ENCODE data around the gene KLHL33.

KLHL33 gene

DNA sequence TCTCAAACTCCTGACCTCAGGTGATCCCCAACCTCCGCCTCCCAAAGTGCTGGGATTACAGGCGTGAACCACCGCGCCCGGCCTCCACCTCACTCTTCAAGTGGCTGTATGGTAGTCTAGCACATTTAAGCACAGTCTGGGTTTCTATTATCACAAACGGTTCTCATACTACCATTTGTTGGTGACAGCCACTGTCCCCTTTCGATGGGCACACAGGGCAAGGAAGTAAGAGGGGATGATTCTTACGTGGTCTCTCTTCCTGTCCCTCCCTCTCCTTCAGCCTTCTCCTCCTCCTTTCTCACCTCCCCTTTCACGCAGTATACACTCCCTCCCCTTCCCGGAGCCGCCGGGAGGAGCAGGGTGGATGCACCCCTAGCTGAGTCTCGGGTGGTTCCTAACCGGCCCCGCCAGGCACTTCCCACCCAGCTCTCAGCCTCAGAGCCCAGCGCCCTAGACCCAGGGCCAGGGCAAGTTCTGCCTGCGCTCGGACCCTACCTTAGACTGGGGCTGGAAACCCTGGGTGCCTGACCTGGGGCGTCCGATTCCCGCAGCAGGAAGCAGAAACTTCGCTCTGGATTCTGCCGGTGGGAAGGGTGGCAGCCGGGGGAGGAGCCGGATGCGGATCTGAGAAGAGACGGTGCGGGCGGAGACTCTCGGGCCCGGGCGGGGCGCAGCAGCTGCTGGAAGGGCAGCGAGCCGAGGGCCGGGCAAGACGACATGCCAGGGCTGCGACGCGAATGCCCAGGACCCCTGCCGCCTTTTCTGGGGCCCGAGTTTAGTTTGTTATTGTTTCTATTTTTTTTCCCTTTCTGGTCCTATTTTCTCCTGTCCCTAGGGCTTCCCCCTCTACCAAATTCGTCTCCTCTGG is 22.9 kb downstream of the KLHL33 start, which contains the start of gene TEP1:
TEP1 (minus strand) TSS at position 626 of the 868 bp plus-strand sequence. CDS start 5,062 bp downstream, outside the sequence.
- peak; percentile 85 for DNase-seq (ENCODE audit: low spot score)

DNA sequence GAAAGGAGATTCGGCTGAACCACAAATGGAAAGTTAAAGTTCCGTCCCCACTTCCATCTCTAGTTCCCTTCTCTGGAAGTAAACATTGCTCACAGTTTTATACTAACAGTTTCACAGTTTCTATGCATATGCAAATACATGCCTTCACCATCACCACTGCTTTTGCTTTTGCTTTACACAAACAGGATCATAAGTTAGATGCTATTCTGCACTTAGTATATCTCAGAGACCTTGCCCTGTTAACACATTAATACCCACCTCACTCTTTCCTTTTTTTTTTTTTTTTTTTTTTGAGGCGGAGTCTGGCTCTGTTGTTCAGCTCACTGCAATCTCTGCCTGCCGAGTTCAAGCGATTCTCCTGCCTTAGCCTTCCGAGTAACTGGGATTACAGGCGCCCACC is 23.6 kb downstream of the KLHL33 start:
- peak; percentile 34 for DNase-seq (ENCODE audit: low spot score)

DNA sequence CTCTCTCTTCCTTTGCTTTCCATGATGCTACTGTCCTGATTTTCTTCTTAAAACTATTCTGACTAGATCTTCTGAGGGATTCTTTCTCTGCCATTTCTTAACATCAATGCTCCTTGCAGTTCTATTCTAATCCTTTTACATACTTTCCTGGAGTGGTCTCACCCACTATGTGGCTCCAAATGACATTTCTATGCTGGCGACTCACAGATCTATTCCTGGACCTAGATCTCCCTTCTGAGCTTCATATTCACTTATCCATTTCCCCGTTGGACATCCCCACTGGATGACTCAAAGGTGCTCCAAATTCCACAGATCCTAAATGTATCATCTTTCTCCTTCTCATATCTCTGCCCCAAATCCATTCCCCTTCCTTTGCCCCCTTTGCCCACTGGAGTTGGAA is 26.7 kb downstream of the KLHL33 start:
- peak; percentile 14 for DNase-seq (ENCODE audit: low spot score)

DNA sequence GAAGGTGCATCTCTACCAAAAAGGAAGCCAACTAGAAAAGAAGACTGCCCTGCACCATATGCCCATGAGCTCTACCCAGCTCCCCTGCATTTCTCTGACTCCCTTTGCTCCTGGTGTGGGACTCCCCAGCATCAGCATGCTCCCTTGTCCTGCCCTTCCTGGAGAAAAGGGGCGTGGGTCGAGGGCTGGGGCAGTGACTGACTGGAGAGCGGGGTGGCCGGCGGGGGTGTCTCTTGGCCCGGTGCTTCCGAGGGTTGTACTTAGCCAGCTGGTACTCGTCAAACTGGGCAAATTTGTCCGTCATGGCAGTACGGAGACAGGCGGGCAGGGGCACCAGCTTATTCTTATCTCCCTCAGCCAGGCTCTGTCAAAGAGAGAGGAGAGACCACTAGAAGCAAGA is 32.4 kb downstream of the KLHL33 start:
- no peak for DNase-seq (ENCODE audit: low spot score)

DNA sequence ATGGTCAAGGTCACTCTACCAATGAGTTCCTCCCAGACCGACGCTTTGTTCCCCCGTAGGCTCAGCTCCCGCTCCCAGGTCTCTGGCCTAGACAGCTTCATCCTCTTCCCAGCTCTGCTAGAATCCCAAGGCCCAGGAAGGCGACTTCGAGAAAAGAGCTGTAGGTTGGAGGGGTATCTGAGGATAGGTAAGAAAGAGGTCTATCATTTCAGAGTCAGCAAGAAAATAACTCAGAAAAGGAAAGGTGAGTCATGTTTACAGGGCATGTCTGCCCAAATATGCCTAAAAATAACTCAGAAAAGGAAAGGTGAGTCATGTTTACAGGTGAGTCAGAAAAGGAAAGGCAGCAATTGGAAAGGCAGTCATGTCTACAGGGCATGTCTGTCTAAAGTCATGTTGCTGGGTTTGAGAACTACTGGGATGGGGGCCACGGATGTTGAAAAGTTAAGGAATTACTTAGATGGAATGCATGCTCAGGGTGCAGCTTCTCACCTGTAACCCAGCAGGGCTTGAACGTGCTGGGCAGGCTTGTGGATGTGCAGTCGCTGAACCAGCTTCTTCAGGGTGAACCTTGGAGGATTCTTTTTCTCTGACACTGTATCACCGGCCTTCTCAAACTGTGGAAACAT is 34.9 kb downstream of the KLHL33 start:
- DNase-seq (ENCODE audit: low spot score): peak; percentile 88

DNA sequence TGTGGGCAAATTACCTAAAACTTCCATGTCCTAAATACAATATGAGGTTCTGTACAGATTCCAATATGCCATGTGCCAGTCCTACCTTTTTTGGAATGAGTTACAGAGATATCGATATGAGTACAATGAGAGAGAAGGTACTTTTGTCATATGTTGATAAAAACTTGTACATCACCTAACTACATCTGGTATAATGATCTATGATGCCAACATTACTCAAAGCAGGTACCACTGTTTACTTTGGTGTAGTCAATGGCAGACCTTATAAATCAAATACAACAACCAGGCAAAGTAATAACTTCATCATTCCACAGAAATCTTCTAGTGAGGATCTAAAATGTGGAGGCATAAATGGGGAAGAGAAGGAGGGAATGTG is 35.4 kb downstream of the KLHL33 start:
- no peak for DNase-seq (ENCODE audit: low spot score)

DNA sequence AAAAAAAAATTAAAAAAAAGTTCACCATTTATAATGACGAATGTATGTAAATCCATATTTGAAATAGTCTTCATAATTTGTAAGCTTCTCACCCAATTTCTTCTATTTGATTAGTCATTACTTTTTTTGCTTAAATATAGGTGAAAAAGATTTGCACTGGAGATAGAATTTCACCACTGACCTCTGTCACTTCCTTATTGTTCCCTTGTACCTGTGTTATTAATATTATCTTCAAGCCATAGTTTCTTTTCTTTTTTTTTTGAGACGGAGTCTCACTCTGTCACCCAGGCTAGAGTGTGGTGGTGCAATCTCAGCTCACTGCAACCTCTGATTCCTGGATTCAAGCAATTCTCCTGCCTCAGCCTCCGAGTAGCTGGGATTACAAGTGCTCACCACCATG is 38.5 kb downstream of the KLHL33 start:
- no peak for DNase-seq (ENCODE audit: low spot score)

DNA sequence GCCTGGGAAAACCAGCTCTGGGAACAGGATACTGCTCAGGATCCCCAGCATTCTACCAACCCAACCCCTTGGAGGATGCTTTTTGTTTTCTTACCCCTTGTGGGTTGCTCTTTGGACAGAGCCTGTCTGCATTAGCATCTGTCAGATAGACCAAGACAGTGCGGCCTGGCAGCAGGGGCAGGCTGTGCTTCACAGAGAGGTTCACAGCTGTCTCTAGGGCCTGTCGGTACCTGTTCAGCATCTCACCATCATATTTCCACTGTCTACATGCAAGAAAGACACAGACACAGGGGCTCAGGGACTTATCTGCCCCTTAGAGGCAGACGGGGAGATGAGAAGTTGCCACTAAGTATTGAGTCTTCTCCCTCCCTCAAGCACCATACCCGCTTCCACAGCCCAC is 44.5 kb downstream of the KLHL33 start:
- DNase-seq (ENCODE audit: low spot score): no peak

DNA sequence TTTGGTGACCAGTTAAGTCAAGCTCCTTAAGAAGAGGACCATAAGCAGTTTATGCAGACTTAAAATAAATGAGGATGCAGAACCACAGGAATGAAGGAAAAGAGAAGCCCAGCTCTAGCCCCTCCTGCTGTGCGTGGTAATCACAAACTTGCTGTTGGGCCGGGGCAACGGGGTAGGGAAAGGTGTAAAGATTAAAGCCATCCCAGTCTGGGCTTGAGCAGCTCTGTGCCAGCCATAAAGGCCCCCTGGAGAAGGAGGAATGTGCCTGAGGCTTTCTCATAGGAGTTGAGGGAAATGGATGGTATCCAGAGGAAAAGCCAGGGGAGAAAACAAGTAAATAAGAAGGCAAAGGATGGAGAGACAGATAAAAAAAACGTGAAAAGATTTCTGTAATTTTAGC is 47.8 kb downstream of the KLHL33 start:
- no peak for DNase-seq (ENCODE audit: low spot score)

DNA sequence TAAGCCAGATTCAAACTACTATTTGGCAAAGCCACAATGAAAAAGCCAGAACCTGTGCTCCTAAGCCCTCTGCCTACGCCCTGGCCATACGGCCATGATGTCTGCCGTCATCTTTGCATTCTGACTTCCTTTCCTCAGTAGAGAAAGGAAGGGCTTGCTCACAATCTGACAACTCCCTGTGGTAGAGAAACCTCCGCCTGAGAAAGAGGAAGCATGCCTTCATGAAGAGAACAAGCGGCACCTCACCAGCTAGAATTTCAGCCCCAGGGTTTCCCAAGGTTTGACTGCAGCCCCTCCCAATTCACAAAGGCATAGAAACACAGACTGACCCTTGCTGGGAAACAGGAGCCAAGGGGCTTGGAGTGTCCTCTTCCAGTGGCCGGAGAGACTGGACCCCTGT is 48.4 kb downstream of the KLHL33 start:
- no peak for DNase-seq (ENCODE audit: low spot score)

DNA sequence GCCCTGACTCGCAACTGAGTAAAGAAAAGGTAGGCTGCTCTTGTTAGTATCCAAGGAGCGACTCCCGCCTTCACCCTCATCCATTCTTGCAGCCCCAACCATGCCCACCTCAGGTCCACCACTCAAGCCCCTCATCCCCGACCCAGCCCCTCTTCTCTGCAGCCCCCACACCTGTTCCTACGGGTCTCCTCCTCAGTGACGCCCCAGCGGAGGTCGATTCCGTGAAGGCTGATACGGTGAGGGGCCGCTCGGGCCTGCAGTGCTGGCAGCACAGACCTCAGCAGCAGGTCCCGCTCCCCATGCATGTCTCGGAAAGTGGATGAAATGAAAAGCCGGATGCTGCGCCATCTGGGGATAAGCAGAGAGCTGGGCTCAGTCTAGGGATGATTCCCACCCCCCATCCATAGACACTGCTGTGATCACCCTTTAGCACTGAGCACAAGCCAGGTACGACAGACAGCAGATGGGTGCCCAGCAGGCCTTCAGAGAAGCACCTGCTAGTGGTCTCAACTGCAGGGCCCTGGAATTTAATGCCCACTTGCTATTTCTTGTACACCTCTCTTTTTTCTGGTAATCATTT is 49.6 kb downstream of the KLHL33 start:
- no peak for DNase-seq (ENCODE audit: low spot score)

DNA sequence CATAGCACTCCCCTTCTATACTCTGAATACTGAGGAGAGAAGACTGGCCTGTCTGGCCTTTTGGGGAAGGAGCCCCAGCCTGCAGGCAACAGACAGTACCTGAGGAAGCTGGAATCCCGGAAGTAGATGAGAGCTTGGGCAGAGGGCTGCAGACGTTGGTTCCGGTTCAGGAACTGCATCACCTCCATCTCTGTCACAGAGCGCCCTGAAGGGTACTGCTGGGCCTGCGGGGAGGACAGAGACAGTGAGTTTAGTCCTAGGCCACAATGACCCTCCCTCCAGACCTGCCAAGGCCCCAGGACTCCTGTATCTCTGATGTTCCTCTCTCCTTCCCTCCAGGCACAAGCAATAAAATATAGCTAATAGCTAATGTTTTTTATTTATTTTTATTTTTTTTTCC is 51.1 kb downstream of the KLHL33 start:
- DNase-seq (ENCODE audit: low spot score): no peak

DNA sequence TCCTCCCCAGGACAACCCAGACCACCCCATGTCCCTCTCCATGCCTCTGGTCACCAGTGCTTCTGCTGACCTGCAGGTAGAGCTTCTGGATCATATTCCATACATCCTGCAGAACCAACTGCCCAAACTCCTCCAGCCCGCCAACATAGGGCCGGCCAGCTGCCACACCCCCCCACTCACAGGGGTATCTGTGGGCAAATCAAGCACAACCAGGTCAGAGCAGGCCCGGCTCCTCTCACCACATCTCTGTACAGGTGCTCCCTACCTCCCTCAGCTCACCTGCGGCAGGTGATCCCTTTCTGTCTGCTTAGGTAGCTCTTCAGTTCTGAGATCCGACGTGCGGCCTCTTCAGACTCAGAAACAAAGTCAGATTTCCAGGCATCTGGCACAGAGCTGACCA is 51.6 kb downstream of the KLHL33 start:
- no peak for DNase-seq (ENCODE audit: low spot score)

DNA sequence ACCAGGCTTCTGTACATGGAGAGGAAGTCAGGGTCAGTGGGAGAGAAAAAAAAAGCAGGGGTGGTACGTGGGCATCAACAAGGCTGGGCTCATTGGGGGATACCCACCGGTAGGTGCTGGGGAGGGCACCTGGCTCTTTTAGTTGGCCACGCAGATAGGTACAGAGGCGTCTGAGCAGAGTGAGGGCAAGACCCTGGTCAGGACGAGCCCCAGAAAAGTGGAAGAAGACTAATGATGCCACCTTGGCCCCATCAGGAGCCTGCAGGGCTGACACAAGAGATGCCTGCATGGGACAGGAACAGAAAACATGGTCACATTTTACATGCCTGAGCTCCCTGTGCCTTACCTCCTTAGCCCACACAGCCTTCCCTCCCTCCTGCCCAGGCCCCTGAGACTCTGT is 52.3 kb downstream of the KLHL33 start:
- DNase-seq (ENCODE audit: low spot score): no peak

DNA sequence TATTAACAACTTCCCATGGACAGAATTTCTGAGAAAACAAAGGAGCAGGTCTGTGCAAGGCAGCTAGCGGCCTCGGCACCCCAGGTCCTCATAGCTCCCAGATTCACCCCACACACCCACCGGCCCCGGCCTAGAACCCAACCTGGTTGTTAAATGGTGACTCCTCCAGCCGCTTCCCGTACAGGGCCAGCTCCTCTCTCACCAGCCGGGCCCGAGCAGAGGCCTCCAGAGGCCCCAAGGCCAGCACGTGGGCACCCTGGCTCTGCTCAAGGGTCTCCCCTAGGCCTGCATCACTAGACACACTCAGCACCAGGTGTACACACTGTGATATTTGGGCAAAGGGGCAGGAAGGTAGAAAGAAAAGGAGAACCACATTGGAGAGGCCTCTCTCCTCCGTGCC is 52.9 kb downstream of the KLHL33 start:
- DNase-seq (ENCODE audit: low spot score): no peak

DNA sequence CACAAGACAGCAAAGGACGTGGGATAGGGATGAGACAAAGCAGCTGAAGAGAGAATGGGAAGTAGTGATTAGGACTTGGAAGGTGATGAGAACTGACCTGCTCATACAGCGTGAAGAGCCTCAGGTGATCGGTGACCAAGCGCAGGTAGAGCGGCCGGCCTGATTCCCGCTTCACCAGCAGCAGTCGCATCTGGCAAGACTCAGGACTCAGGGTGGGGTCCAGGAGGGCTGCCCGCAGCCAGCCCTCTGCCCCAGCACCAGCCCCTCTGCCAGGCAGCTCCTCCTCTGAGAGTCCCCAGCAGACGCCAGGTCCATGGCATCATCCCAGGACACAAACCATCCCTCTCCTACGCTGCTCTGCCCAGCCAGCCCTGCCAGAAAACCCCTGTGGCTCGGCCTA is 53.4 kb downstream of the KLHL33 start:
- DNase-seq (ENCODE audit: low spot score): no peak

DNA sequence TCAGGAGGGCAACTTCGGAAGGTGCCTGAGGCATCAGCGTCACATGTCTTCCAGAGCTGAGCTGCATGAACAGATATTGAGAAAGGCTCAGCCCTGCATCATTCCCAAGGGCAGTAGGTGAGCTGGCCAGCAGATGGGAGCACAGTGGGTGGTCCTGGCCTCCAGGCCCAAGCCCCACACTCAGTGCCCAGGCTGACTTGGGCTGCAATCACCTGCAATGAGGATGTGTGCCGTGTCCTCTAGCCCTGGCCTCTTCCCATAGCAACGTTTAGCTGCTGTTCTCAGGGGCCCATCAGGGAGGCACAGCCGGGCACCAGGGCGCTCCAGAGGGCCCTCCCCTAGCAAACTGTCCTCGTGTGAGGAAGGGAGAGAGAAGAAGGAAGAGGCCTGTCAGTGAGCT is 54.6 kb downstream of the KLHL33 start:
- no peak for DNase-seq (ENCODE audit: low spot score)

DNA sequence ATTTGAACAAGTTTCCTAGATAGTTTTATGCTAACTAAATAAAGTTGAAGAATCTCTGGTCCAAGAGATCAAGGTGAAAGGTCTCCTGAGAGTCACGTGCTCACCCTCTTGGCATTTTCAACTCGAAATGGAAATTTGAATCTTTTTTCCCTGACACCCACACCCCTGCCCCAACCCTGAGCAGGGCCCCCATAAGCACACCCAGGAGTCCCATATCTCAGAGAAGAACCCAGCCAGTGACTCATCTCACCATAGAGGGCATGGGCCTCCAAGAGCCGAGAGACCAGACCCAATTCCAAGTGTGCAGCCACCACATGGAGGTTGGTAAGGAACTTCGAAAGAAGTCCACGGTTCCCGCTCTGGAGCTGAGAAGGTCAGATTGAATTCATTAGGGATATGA is 55.3 kb downstream of the KLHL33 start:
- DNase-seq (ENCODE audit: low spot score): no peak

DNA sequence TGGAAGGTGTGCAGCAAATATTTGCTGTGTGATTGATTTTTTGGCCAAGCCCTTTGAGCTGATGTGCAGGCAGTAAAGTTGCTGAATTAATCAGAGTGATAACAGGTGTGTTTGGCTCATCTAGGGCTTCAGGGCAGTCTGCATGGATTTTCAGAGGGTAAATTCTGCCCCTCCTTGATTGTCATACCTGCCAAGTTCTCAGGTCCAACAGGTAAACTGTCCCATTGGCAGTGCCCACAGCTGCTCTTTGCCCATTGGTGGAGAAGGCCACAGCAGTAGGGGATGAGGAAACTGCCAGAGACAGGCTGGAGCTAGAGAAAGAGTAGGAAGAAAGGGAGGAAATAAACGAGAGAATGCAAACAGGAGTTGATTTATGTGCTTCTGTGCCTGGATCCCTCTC is 56.2 kb downstream of the KLHL33 start:
- DNase-seq (ENCODE audit: low spot score): no peak

DNA sequence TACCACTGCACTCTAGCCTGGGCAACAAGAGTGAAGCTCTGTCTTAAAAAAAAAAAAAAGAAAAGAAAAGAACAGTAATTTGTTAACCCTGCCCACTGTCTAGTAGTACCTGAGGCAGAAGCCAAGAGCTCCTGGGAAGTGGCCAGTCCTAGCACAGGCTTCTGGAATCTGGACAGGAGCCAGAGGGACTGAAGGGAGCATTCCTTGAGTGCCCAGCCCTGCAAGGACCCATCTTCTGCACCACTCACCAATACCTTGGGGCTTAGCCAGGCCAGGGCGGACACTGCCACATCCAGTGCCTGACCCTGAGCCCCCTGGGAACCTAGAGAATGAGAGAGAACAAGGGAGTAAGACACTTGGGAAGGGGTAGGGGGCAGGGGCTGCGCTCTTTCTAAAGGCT is 58.8 kb downstream of the KLHL33 start:
- DNase-seq (ENCODE audit: low spot score): no peak

DNA sequence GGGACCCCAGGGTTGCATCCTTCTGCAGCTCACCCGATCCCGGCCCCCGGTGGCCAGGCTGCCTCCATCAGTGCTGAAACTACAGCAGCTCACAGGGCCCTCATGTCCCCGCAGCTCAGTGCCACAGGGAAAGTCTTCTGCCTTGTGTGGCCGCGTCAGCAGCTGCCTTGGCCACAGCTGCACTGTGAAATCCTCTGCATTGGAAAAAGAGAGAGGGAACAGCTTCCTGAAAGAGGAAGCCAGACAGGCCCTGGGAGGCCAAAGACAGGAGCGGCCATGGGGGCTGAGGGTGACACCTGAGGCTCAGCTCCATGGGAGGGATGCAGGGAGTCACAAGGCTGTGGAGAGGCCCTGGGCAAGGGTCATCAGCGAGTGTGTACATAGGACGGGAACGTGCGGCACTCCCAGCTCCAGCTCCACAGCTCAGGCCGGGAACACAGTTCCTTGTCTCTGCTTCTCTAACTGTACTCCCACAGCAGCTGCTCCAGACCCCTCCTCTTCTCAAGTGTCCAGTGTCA is 59.8 kb downstream of the KLHL33 start:
- DNase-seq (ENCODE audit: low spot score): no peak
